Fibroblast of skin of left quadriceps (primary cell): ENCODE results near the gene ADGRL3.
A peak's percentile ranks its signal among the peaks of the same experiment; 100 is the strongest.
"Not testable (repeated sequence)": the region's sequence is repeated elsewhere in the genome, so short reads cannot be mapped to it uniquely, and the experiment has no call there.

Experiments
- DNase-seq, 2 experiments: peaks; one replicate each; pipeline ENCODE4 v3.0.0-alpha.2; 2013; ENCODE audit warnings: low read depth in 2 of 2

The ADGRL3 gene

GRCh38 chr4:61630548-61630947 is 430.4 kb downstream of the ADGRL3 start:
- no peak for DNase-seq

- DNase-seq: no peak
Observed at GRCh38 chr4:61638591-61638990, 438.5 kb downstream of the ADGRL3 start.

GRCh38 chr4:61646746-61647350 is 446.7 kb downstream of the ADGRL3 start:
- not testable (repeated sequence) for DNase-seq

GRCh38 chr4:61648264-61648663 is 448.1 kb downstream of the ADGRL3 start:
- no peak for DNase-seq

GRCh38 chr4:61657016-61657415 is 456.9 kb downstream of the ADGRL3 start:
- no peak for DNase-seq

GRCh38 chr4:61661960-61662359 is 461.8 kb downstream of the ADGRL3 start:
- no peak for DNase-seq

GRCh38 chr4:61662362-61662761 is 462.2 kb downstream of the ADGRL3 start:
- DNase-seq: no peak

GRCh38 chr4:61663310-61663709 is 463.2 kb downstream of the ADGRL3 start:
- no peak for DNase-seq

GRCh38 chr4:61665649-61666048 is 465.5 kb downstream of the ADGRL3 start:
- no peak for DNase-seq

GRCh38 chr4:61666244-61666643 is 466.1 kb downstream of the ADGRL3 start:
- peak in 1 of 2 experiments; percentile 1 for DNase-seq

- DNase-seq: no peak
Observed at GRCh38 chr4:61671599-61671998, 471.5 kb downstream of the ADGRL3 start.

- DNase-seq: no peak
Observed at GRCh38 chr4:61675464-61675863, 475.3 kb downstream of the ADGRL3 start.

- DNase-seq: no peak
Observed at GRCh38 chr4:61678297-61678696, 478.2 kb downstream of the ADGRL3 start.

GRCh38 chr4:61693520-61693919 is 493.4 kb downstream of the ADGRL3 start:
- no peak for DNase-seq

GRCh38 chr4:61714387-61714911 is 514.3 kb downstream of the ADGRL3 start:
- DNase-seq: no peak

- no peak for DNase-seq
Observed at GRCh38 chr4:61716426-61716825, 516.3 kb downstream of the ADGRL3 start.

- no peak for DNase-seq
Observed at GRCh38 chr4:61723492-61723891, 523.4 kb downstream of the ADGRL3 start.

- no peak for DNase-seq
Observed at GRCh38 chr4:61727286-61727685, 527.2 kb downstream of the ADGRL3 start.

GRCh38 chr4:61734409-61734808 is 534.3 kb downstream of the ADGRL3 start:
- DNase-seq: no peak

GRCh38 chr4:61739887-61740286 is 539.8 kb downstream of the ADGRL3 start:
- no peak for DNase-seq

GRCh38 chr4:61740886-61741285 is 540.8 kb downstream of the ADGRL3 start:
- no peak for DNase-seq

- no peak for DNase-seq
Observed at GRCh38 chr4:61741327-61742096, 541.4 kb downstream of the ADGRL3 start.

- DNase-seq: no peak
Observed at GRCh38 chr4:61750810-61751209, 550.7 kb downstream of the ADGRL3 start.
